GM12801 (cell line): ENCODE data around the gene TMEM123.

Experiments
- CTCF ChIP-seq: IDR thresholded peaks from one replicate; pipeline ENCODE4 v1.5.1; 2011; ENCODE audit warnings: control low read depth; ENCODE audit not compliant: insufficient read length; ENCODE audit errors: extremely low read depth

TMEM123 gene

DNA sequence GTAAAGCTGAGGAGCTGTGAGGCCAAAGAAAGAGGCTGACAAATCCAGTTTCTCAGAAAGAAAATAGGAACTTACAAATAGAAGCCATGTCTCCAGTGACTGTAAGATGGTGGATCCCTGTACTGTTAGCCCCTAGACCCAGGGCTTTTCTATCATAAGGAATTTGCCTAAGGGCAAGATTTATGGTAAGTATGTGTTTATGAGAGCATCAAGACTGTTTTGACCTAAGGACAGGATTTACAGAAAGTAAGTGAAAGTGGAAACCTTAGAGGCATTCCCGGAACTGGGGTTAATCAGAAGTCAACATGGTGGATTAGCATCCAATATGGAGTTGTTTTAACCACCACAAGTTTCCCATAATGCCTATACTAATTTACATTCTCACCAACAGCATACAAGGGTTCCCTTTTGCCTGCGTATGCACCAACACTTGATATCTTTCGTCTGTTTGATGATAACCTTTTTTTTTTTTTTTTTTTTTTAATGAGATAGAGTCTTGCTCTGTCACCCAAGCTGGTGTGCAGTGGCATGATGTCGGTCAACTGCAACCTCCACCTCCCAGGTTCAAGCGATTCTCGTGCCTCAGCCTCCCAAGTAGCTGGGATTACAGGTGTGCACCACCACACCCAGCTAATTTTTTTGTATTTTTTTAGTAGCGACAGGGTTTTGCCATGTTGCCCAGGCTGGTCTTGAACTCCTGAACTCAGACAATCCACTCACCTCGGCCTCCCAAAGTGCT lies 65.4 kb downstream of the TMEM123 start:
- no peak for TF ChIP-seq CTCF

DNA sequence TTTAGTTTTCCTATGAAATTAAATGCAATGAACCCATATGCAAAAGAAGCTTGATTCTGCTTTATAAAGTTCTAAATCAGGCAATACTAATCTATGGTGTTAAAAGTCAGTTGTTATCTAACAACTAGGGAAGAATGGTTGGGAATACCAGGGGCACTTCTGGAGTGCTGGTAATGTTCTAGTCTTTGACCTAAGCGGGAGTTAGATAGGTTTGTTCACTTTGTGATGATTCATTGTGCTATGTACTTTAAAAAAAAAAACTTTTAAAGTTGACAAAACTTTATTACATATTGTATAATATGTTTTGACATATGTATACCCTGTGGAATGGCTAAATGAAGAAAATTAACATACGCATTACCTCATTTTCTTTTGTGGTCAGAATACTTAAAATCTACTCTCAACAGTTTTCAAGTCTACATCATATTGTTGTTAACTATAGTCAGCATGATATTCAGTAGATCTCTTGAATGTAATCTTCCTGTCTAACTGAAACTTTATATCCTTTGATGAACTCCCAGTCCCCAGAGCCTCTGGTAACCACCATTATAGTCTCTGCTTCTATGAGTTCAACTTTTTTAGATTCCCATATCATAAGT lies 66.3 kb downstream of the TMEM123 start:
- TF ChIP-seq CTCF, result no peak

- no peak for TF ChIP-seq CTCF
Observed at GRCh38 chr11:102385085-102386007, 67.2 kb downstream of the TMEM123 start.

GRCh38 chr11:102384419-102385079 lies 68.0 kb downstream of the TMEM123 start:
- no peak for TF ChIP-seq CTCF

GRCh38 chr11:102383839-102384238 lies 68.7 kb downstream of the TMEM123 start:
- no peak for TF ChIP-seq CTCF

DNA sequence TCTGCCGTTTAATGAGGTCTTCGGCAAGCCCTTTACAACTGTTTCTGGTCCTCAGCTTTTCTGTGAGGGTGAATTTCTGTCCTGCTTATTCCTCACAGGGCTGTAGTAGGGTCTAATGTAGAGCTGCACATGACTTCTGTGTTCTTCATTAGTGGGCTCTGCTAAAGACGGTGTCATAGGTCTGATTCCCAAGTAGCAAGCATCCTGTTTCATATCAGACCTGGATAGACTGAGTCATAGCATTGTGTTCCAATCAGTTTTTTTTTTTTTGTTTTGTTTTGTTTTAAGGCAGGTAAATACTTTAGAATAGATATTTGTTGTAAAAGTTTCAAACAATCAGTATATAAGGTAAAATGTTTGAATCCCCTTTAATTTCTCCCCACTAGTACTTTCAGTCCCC lies 70.2 kb downstream of the TMEM123 start:
- no peak for TF ChIP-seq CTCF

DNA sequence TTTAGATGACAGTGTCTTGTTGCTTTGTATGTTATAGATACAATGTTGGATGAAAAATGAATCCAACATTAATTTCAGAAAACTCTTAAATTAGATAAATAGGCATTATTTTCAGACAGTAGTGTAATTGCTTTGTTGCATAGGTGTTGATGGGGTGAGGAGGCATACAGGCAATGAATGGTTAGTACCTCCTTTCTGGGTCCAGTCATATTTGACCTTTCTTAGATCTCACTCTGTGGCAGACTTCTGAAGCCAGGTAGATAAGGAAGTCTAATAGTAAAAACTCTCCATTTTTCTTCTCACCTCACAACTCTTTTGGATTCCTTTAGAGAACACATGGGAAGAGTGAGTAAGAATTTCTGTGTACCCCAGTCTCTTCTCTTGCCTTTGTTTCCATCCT lies 73.7 kb downstream of the TMEM123 start:
- no peak for TF ChIP-seq CTCF
